ENCODE measurements around the gene ABCC6.

The ABCC6 gene

GRCh38 chr16:16139061-16139460 lies 84.2 kb downstream of the ABCC6 start:
- DNase-seq = no peak

- DNase-seq = no peak
These were observed 85.2 kb downstream of the ABCC6 start for GRCh38 chr16:16138034-16138635.

GRCh38 chr16:16137110-16137509 lies 86.2 kb downstream of the ABCC6 start:
- DNase-seq = no peak

- DNase-seq = no peak
These were observed 86.7 kb downstream of the ABCC6 start for GRCh38 chr16:16136588-16136987.

GRCh38 chr16:16133943-16134604 lies 89.2 kb downstream of the ABCC6 start:
- DNase-seq = no peak

GRCh38 chr16:16131659-16132058 lies 91.6 kb downstream of the ABCC6 start:
- no peak for DNase-seq

- DNase-seq = no peak
These were observed 92.1 kb downstream of the ABCC6 start for GRCh38 chr16:16131204-16131603.

GRCh38 chr16:16127469-16128116 lies 95.7 kb downstream of the ABCC6 start:
- DNase-seq = peak; percentile 74 to 76

- DNase-seq = no peak
These were observed 96.4 kb downstream of the ABCC6 start for GRCh38 chr16:16126896-16127295.

GRCh38 chr16:16124974-16125373 lies 98.3 kb downstream of the ABCC6 start:
- no peak for DNase-seq

- no peak for DNase-seq
These were observed 98.9 kb downstream of the ABCC6 start for GRCh38 chr16:16124438-16124837.

- DNase-seq = no peak
These were observed 101.0 kb downstream of the ABCC6 start for GRCh38 chr16:16122264-16122663.

GRCh38 chr16:16121185-16121727 lies 102.0 kb downstream of the ABCC6 start:
- DNase-seq = no peak

GRCh38 chr16:16120382-16121184 lies 102.7 kb downstream of the ABCC6 start:
- DNase-seq = no peak

- no peak for DNase-seq
These were observed 103.3 kb downstream of the ABCC6 start for GRCh38 chr16:16120044-16120381.

GRCh38 chr16:16118337-16118736 lies 105.0 kb downstream of the ABCC6 start:
- DNase-seq = no peak

GRCh38 chr16:16116841-16117240 lies 106.5 kb downstream of the ABCC6 start:
- no peak for DNase-seq

GRCh38 chr16:16113076-16113475 lies 110.2 kb downstream of the ABCC6 start:
- no peak for DNase-seq

GRCh38 chr16:16112450-16113053 lies 110.7 kb downstream of the ABCC6 start:
- no peak for DNase-seq

GRCh38 chr16:16111639-16112038 lies 111.7 kb downstream of the ABCC6 start:
- DNase-seq = no peak

- no peak for DNase-seq
These were observed 113.2 kb downstream of the ABCC6 start for GRCh38 chr16:16110111-16110490.

- DNase-seq = no peak
These were observed 113.7 kb downstream of the ABCC6 start for GRCh38 chr16:16109453-16110110.
